GM19240 (cell line): Measurements from ENCODE around the gene KCNN3.

ENCODE experiments used
- DNase-seq: peaks from one replicate; pipeline ENCODE4 v3.0.0; 2011; ENCODE audit warnings: low spot score; ENCODE audit not compliant: insufficient read length

The KCNN3 gene

GRCh38 chr1:154664331-154665002 lies 205.6 kb downstream of the KCNN3 start:
- DNase-seq = no peak

GRCh38 chr1:154663471-154664060 lies 206.5 kb downstream of the KCNN3 start:
- no peak for DNase-seq

- no peak for DNase-seq
Measured at GRCh38 chr1:154661110-154661509, 209.0 kb downstream of the KCNN3 start.

- no peak for DNase-seq
Measured at GRCh38 chr1:154659823-154660592, 210.1 kb downstream of the KCNN3 start.

- DNase-seq = no peak
Measured at GRCh38 chr1:154657556-154657955, 212.5 kb downstream of the KCNN3 start.

- DNase-seq = no peak
Measured at GRCh38 chr1:154652893-154653292, 217.2 kb downstream of the KCNN3 start.
